Transverse colon (tissue), 4 donors: ENCODE results near the gene UNC5C. TPM values are rescaled to one million over a fixed set of nuclear protein-coding genes. Genes with fewer than 3 reads are reported as not detected.

ENCODE experiments used
- DNase-seq: peaks from one replicate; pipeline ENCODE4 v3.0.0-alpha.2; 2019
- H3K27ac ChIP-seq, 4 donors: fragments of 200-600 bp; sonication (generic); 2 replicates each; pipeline ENCODE4 v1.5.1; 2016 to 2018; ENCODE audit warnings: inconsistent platforms in 4 of 4
- H3K27me3 ChIP-seq: fragments of 200-600 bp; sonication (generic); 2 replicates; pipeline ENCODE4 v1.5.1; 2017; ENCODE audit warnings: inconsistent platforms
- H3K36me3 ChIP-seq, 4 donors: fragments of 200-600 bp; sonication (generic); 2 replicates each; pipeline ENCODE4 v1.5.1; 2017 to 2019; ENCODE audit warnings: inconsistent platforms in 4 of 4
- H3K4me1 ChIP-seq, 4 donors: fragments of 200-600 bp; sonication (generic); 2 replicates each; pipeline ENCODE4 v1.5.1; 2017 to 2020; ENCODE audit warnings: inconsistent platforms in 4 of 4
- H3K4me3 ChIP-seq, 4 donors: fragments of 200-600 bp; sonication (generic); 1 replicate in 1 of 4; 2 replicates in 3 of 4; pipeline versions ENCODE4 v1.5.1 to v1.6.1; 2017 to 2019; ENCODE audit warnings: inconsistent platforms in 4 of 4
- H3K9me3 ChIP-seq, 2 donors: fragments of 200-600 bp; sonication (generic); 2 replicates each; pipeline ENCODE4 v1.5.1; 2017 to 2019; ENCODE audit warnings: inconsistent platforms in 2 of 2
- EP300 ChIP-seq: sonication (generic); formaldehyde crosslinking; IDR thresholded peaks from one replicate; pipeline ENCODE4 v1.6.1; 2017; ENCODE audit warnings: antibody characterized with exemption, low read depth
- POLR2A ChIP-seq: fragments of 450-650 bp; IDR thresholded peaks from one replicate; pipeline ENCODE4 v1.6.1; 2016; ENCODE audit warnings: antibody characterized with exemption, mild to moderate bottlenecking, moderate library complexity
- POLR2AphosphoS5 ChIP-seq, 3 donors: sonication (generic); formaldehyde crosslinking; IDR thresholded peaks; one replicate each; pipeline ENCODE4 v1.6.1; 2016; ENCODE audit warnings: antibody characterized with exemption in 3 of 3
- WGBS, 2 donors: methylation state at CpG; one replicate each; pipeline ENCODE4 v1.1.5; 2018; ENCODE audit warnings: low coverage in 1 of 2; 5-methylcytosine and 5-hydroxymethylcytosine counted together
- in situ Hi-C, 4 donors: fragments of 200-750 bp; cut with MboI; loops; one replicate each; pipeline versions ENCODE4 v1.15.0 to v1.15.1; 2017; ENCODE audit warnings: low sequenced_read_pairs in 3 of 4, low pct_ligation_motif_present in 1 of 4, low pct_unique_long_range_greater_than_20kb in 1 of 4
- intact Hi-C: fragments of 100-400 bp; cut with DNase I; formaldehyde crosslinking; loops from one replicate; pipeline ENCODE4 v1.15.1; 2023; ENCODE audit warnings: low total_unique reads
- total RNA-seq, 4 donors: library from RNA; depleted of rRNA; stranded (reverse); fragments of >200 nt; gene quantifications; one replicate each; pipeline ENCODE4 v1.1.0, GENCODE V29; 2016
- TF ChIP-seq, protein P1 (sequence below), 5 experiments: fragments of 200-600 bp in 3 of 5; fragments of 450-650 bp in 2 of 5; sonication (generic) in 3 of 5; IDR thresholded peaks; 1 replicate in 2 of 5; 2 replicates in 3 of 5; pipeline ENCODE4 v1.5.1; 2016 to 2017; ENCODE audit warnings: antibody characterized with exemption in 5 of 5, inconsistent platforms in 3 of 5, mild to moderate bottlenecking in 2 of 5, moderate library complexity in 1 of 5

Gene UNC5C
- total RNA-seq, 4 donors from 2014 or later, result 4.5 to 6.8 (median 4.8) TPM

DNA sequence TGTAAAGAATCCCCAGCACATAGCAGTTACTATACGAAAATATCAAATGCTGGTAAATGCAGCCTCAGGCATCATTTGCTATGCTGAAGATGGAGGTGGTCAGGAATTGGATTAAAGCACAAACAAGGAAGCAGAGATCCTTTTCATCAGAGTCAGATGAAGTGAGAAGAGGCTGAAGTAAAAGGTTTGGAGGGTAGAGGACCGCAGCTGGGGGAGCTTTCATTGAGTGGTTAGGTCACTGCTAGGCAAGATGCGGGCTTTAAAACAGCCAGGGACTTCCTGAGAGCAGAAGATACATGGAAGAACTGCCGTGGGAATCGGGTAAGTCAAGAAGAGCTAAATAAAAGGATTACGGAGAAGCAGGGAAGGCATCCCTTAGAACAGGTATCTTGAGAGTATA lies 351.4 kb downstream of the UNC5C start:
- intact Hi-C loops, result no loop called here
- DNase-seq, result no peak
- in situ Hi-C loops, result no loop called here
- Histone ChIP-seq H3K4me3 (no peak overlapping the region), H3K36me3 (no peaks in the 10 kb centered on the region), H3K9me3 (no peaks in the 10 kb centered on the region), H3K4me1 (no peaks in the 10 kb centered on the region), H3K27me3 (no peaks in the 10 kb centered on the region), H3K27ac (no peak overlapping the region)
- no peak for TF ChIP-seq POLR2AphosphoS5 (IDR thresholded peaks at IDR 0.05)
- TF ChIP-seq, protein P1, sequence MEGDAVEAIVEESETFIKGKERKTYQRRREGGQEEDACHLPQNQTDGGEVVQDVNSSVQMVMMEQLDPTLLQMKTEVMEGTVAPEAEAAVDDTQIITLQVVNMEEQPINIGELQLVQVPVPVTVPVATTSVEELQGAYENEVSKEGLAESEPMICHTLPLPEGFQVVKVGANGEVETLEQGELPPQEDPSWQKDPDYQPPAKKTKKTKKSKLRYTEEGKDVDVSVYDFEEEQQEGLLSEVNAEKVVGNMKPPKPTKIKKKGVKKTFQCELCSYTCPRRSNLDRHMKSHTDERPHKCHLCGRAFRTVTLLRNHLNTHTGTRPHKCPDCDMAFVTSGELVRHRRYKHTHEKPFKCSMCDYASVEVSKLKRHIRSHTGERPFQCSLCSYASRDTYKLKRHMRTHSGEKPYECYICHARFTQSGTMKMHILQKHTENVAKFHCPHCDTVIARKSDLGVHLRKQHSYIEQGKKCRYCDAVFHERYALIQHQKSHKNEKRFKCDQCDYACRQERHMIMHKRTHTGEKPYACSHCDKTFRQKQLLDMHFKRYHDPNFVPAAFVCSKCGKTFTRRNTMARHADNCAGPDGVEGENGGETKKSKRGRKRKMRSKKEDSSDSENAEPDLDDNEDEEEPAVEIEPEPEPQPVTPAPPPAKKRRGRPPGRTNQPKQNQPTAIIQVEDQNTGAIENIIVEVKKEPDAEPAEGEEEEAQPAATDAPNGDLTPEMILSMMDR (IDR thresholded peaks at IDR 0.05), result no peak
- TF ChIP-seq POLR2A, result no peak
- no peak for TF ChIP-seq EP300
- 73 to 81% methylated on average over 5 to 6 of the region's 6 CpGs for WGBS, 2 donors

- in situ Hi-C loops, result no loop called here
- no peaks in the 10 kb centered on the region for H3K36me3 ChIP-seq
Observed at GRCh38 chr4:95193391-95194224, 355.2 kb downstream of the UNC5C start.

DNA sequence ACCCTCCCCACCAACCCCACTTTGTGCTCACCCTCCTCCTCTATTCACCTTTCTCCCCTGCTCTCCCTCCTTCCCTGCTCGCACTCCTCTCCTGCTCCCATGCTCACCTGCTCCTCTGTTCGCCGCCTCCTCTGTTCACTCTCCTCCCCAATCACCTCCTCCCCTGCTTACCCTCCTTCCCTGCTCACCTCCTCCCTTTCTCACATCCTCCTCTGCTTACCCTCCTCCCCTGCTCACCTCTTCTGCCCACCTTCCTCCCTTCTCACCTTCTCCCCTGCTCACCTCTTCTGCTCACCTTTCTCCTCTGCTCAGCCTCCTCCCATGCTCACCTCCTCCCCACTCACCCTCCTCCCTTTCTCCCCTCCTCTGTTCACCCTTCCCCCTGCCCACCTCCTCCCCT lies 357.2 kb downstream of the UNC5C start:
- TF ChIP-seq, protein P1 (IDR thresholded peaks at IDR 0.05), result no peak
- TF ChIP-seq EP300, result no peak
- TF ChIP-seq POLR2A, result no peak
- no peak overlapping the region for H3K27ac ChIP-seq
- H3K4me3 ChIP-seq, result no peak overlapping the region
- intact Hi-C loops (no loop called here), in situ Hi-C loops (no loop called here)
- H3K4me1 ChIP-seq, result no peaks in the 10 kb centered on the region
- no peaks in the 10 kb centered on the region for H3K9me3 ChIP-seq
- DNase-seq, result no peak
- H3K27me3 ChIP-seq, result no peaks in the 10 kb centered on the region
- WGBS, 2 donors, result 67 to 90% methylated on average over 1 to 3 of the region's 3 CpGs
- H3K36me3 ChIP-seq, result no peaks in the 10 kb centered on the region

More at GRCh38 chr4:95193391-95194224, 355.2 kb downstream of the UNC5C start:
- no peaks in the 10 kb centered on the region for H3K27me3 ChIP-seq
- TF ChIP-seq POLR2AphosphoS5 (IDR thresholded peaks at IDR 0.05) (no peak), POLR2A (no peak), EP300 (no peak)
- TF ChIP-seq, protein P1 (IDR thresholded peaks at IDR 0.05), result no peak
- no peak overlapping the region for H3K27ac ChIP-seq
- 74 to 78% methylated on average over 12 to 22 of the region's 22 CpGs for WGBS, 2 donors
- no peaks in the 10 kb centered on the region for H3K4me1 ChIP-seq
- intact Hi-C loops, result no loop called here
- no peaks in the 10 kb centered on the region for H3K9me3 ChIP-seq
- no peak overlapping the region for H3K4me3 ChIP-seq
- no peak for DNase-seq

DNA sequence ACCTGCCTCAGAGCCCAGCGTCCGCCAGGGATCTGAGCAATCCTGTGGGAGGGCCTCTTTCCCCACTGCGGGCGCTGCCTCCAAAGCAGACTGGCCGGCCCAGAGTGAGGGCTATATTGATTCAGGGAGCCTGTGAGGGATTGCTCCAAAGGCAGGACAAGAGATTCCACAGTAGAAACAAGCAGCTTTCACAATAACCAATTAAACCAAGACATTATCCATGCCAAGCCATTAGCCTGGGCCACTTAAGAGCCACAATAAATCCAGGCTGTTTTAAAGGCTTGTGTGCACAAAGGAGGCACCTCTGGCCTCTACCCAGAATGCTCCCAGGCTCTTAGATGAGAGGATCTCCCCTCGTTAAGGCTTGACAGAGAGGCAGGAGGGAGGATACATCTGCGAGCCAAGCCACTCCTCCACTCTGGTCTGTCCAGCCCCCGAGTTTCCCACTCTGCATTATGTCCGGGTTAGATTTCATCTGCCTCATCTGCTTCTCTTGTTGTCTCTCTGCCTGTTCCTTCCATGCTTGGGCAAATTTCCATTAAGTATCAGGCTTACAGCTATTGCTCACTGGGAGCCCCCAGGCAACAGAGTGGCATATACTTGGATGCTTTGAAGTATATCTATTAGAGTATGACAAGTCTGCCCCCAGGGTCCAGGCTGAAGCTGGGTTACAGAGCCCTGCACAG lies 357.9 kb downstream of the UNC5C start:
- no peak for DNase-seq
- H3K27ac ChIP-seq, result no peak overlapping the region
- WGBS, 2 donors, result 63 to 68% methylated on average over 3 to 9 of the region's 9 CpGs
- H3K4me1 ChIP-seq, result no peaks in the 10 kb centered on the region
- no peaks in the 10 kb centered on the region for H3K9me3 ChIP-seq
- no peaks in the 10 kb centered on the region for H3K27me3 ChIP-seq
- in situ Hi-C loops (no loop called here), intact Hi-C loops (no loop called here)
- peak in 1 of 3 donors; percentile 46 for TF ChIP-seq POLR2AphosphoS5 (IDR thresholded peaks at IDR 0.05)
- TF ChIP-seq POLR2A, result no peak
- TF ChIP-seq, protein P1 (IDR thresholded peaks at IDR 0.05), result no peak
- TF ChIP-seq EP300, result no peak
- no peaks in the 10 kb centered on the region for H3K36me3 ChIP-seq
- no peak overlapping the region for H3K4me3 ChIP-seq
